ENCODE results near the gene ITGAX. TPM values are rescaled to one million over a fixed set of nuclear protein-coding genes. Genes with fewer than 3 reads are reported as not detected.

The ITGAX gene
- total and polyA plus RNA-seq, 2 of the 8 experiments (the other 6 are each of a cell fraction or from before 2014, with no cell fraction given), result 0.30 TPM; not detected in 1

DNA sequence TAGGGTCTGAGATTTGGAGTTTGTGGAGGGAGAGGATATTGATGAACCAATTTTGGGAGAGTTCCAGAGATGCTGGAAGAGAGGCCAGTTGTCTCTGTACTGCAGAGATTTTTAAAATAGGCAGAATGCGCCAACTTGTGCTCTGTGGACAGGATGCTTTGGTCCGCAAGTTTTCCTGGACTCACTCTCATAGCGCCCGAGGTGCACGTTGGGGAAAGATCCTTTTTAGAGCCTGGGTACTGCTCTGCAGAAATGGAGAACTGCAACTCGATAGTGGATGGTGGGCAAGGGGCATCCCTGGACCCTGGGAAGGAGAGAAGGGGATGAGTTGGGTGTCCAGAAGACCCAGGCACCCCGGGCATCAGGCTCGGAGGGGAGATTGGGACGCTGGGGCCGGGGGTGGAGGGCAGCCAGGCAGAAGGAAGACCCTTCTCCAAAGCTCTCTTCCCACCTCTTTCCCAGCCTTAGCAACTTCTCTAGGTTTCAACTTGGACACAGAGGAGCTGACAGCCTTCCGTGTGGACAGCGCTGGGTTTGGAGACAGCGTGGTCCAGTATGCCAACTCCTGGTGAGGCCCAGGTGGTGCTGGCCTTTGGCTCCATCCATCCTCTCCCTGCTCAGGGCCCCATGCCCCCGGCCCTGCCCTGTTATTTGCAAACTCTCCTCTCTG is 590 bp downstream of the ITGAX start:
- H2BK5ac ChIP-seq (ENCODE audit: low read depth, low read length), result no peak overlapping the region
- no peak overlapping the region for H4K8ac ChIP-seq (ENCODE audit: extremely low read depth, insufficient read depth, low read length)
- H4K91ac ChIP-seq (replicated peaks; ENCODE audit: insufficient read length, low read length), result no peak overlapping the region
- no peak overlapping the region for H3K56ac ChIP-seq (replicated peaks; ENCODE audit: insufficient read length, low read depth, low read length)
- no peak overlapping the region for H3K23ac ChIP-seq (ENCODE audit: insufficient read length)
- no peak overlapping the region for H3K14ac ChIP-seq (ENCODE audit: insufficient read length)
- no peaks in the 10 kb centered on the region for H3K79me2 ChIP-seq (ENCODE audit: control insufficient read depth in 1 of 2, insufficient read depth in 2 of 2, low read length in 2 of 2)
- no peak overlapping the region for H2AFZ ChIP-seq (ENCODE audit: low read length)
- no peak overlapping the region for H3K27ac ChIP-seq (ENCODE audit: low read depth, low read length)
- no peak overlapping the region for H2AK5ac ChIP-seq (ENCODE audit: low read depth, low read length)
- no peak for TF ChIP-seq HDAC6 (IDR thresholded peaks at IDR 0.05; ENCODE audit: low read depth, low read length)
- TF ChIP-seq, protein P1, sequence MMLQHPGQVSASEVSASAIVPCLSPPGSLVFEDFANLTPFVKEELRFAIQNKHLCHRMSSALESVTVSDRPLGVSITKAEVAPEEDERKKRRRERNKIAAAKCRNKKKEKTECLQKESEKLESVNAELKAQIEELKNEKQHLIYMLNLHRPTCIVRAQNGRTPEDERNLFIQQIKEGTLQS (IDR thresholded peaks at IDR 0.05; ENCODE audit: insufficient read depth, low read depth, low read length), result no peak
- ChIA-PET POLR2A (ENCODE audit: partially characterized antibody) (interaction anchor here (1.3 kb wide), 1 partner anchor 159 kb away, joined by 4 read pairs; no protein-coding TSS in a partner anchor), CTCF (ENCODE audit: partially characterized antibody) (interaction anchor here (0.8 to 2.7 kb wide), 3 partner anchors 11 to 30 kb away, joined by 3 to 7 read pairs (median 4); no protein-coding TSS in a partner anchor)
- H3K23me2 ChIP-seq (ENCODE audit: low read depth, low read length), result no peaks in the 10 kb centered on the region
- H3K4me1 ChIP-seq (replicated peaks in 1 of 4; ENCODE audit: control insufficient read depth in 3 of 4, insufficient read depth in 4 of 4, low read length in 3 of 4), result 0 out of 7 replicates have a peak, but pooled peaks cover 0 to 4% (median 1%) of the 10 kb centered on the region in 4 experiments
- H2BK120ac ChIP-seq (replicated peaks; ENCODE audit: low read depth, low read length), result no peak overlapping the region
- no peak overlapping the region for H3K18ac ChIP-seq (ENCODE audit: extremely low read depth, low read length)
- H3K79me1 ChIP-seq (ENCODE audit: low read depth, low read length), result no peaks in the 10 kb centered on the region
- no peak overlapping the region for H2BK12ac ChIP-seq (ENCODE audit: low read depth, low read length)
- H4K20me1 ChIP-seq (replicated peaks in 1 of 2; ENCODE audit: control insufficient read depth in 1 of 2, insufficient read depth in 2 of 2, low read length in 2 of 2), result no peaks in the 10 kb centered on the region
- no peak overlapping the region for H3K4me3 ChIP-seq (ENCODE audit: extremely low read depth in 1 of 4, insufficient read depth in 2 of 4, low read depth in 3 of 4, low read length in 4 of 4)
- FAIRE-seq, result no peak
- H2BK15ac ChIP-seq (ENCODE audit: low read length), result no peak overlapping the region
- H4K5ac ChIP-seq (ENCODE audit: insufficient read length, low read depth, low read length), result no peak overlapping the region
- no peaks in the 10 kb centered on the region; a peak in 1 of 7 replicates for H3K27me3 ChIP-seq (replicated peaks in 1 of 4; ENCODE audit: control insufficient read depth in 3 of 4, extremely low read depth in 1 of 4, insufficient read depth in 3 of 4, low read length in 3 of 4)
- no peak overlapping the region for H3K4me2 ChIP-seq (ENCODE audit: insufficient read depth in 1 of 2, low read depth in 2 of 2, low read length in 2 of 2)
- 90% methylated on average over 12 of the region's 14 CpGs; no CpG with 5 or more reads in 1 of the 2 experiments for WGBS, 2 experiments (ENCODE audit: extremely low coverage in 1 of 2, insufficient coverage in 1 of 2, insufficient read length in 1 of 2, insufficient replicate concordance in 2 of 2, low coverage in 1 of 2, low lambda C conversion rate in 2 of 2, missing lambda C conversion rate in 1 of 2)
- H3K9ac ChIP-seq (replicated peaks in 1 of 4; ENCODE audit: extremely low read depth in 1 of 4, low read depth in 3 of 4, low read length in 3 of 4), result no peak overlapping the region
- no peak overlapping the region for H3K4ac ChIP-seq (replicated peaks; ENCODE audit: insufficient read length, low read depth, low read length)
- no peaks in the 10 kb centered on the region for H3K36me3 ChIP-seq (ENCODE audit: control insufficient read depth in 2 of 4, insufficient read depth in 4 of 4, low read length in 3 of 4)
- no peaks in the 10 kb centered on the region for H3K9me3 ChIP-seq (ENCODE audit: insufficient read depth in 2 of 2, low read depth in 1 of 2, low read length in 1 of 2)
- H2BK20ac ChIP-seq (ENCODE audit: low read length), result no peak overlapping the region
- no peak for DNase-seq (ENCODE audit: low read depth in 1 of 2, low spot score in 2 of 2)

Measured in H1 (cell line).